ENCODE measurements around the gene TMEM132C.

The TMEM132C gene

DNA sequence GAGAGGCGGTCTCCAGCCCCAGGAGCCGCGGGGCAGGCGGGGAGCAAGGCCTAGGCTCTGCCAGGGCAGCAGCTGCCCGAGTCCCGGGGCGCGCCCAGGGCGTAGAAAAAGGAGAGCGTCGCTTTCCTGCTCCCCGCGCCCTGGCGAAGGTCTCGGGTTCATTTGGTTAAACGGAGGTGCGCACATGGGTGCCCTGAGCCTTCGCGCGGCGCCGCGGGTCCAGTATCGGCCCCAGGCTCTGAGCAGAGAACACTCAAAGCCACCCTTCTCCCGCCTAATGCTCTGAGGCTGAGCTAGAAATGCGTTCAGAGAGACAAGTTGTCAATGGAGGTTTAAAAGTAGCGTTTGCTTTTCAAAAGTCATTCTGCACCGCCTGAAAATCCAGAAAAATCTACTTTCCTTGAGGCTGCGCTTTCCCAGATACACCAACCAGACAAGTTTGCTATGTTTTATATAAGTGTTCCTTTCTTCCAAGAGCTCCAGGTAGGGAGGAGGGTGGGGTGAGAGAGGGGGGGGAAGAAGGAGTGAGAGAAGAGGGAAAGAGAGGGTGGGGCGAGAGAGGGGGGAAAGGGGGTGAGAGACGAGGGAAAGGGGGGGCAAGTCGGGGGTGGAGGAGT lies 1.5 kb downstream of the TMEM132C start:
- no peaks in the 10 kb centered on the region for H3K36me3 ChIP-seq (ENCODE audit: control insufficient read depth in 2 of 2, insufficient read depth in 1 of 2, low read length in 2 of 2)
- no peak overlapping the region for H3K4me3 ChIP-seq (ENCODE audit: low read depth, low read length)
- CTCF ChIA-PET = interaction anchor here (0.9 kb wide), 1 partner anchor 9 kb away, joined by 6 read pairs; no protein-coding TSS in a partner anchor
- POLR2A ChIA-PET = no interaction called here
- H3K4me1 ChIP-seq (ENCODE audit: control insufficient read depth, insufficient read depth, low read length) = no peaks in the 10 kb centered on the region
- TF ChIP-seq, protein P1, sequence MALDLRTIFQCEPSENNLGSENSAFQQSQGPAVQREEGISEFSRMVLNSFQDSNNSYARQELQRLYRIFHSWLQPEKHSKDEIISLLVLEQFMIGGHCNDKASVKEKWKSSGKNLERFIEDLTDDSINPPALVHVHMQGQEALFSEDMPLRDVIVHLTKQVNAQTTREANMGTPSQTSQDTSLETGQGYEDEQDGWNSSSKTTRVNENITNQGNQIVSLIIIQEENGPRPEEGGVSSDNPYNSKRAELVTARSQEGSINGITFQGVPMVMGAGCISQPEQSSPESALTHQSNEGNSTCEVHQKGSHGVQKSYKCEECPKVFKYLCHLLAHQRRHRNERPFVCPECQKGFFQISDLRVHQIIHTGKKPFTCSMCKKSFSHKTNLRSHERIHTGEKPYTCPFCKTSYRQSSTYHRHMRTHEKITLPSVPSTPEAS (tag by site-specific recombination; IDR thresholded peaks at IDR 0.05) = no peak
- TF ChIP-seq ZNF350 (tag by site-specific recombination; IDR thresholded peaks at IDR 0.05) = no peak
- TF ChIP-seq ZBTB26 (tag by site-specific recombination; optimal IDR thresholded peaks at IDR 0.05) = no peak
- TF ChIP-seq ZNF148 (tag by site-specific recombination; IDR thresholded peaks at IDR 0.05; ENCODE audit: borderline replicate concordance) = no peak
- no peak for TF ChIP-seq SALL2 (tag by site-specific recombination; IDR thresholded peaks at IDR 0.05; ENCODE audit: borderline replicate concordance)
- TF ChIP-seq, protein P2, sequence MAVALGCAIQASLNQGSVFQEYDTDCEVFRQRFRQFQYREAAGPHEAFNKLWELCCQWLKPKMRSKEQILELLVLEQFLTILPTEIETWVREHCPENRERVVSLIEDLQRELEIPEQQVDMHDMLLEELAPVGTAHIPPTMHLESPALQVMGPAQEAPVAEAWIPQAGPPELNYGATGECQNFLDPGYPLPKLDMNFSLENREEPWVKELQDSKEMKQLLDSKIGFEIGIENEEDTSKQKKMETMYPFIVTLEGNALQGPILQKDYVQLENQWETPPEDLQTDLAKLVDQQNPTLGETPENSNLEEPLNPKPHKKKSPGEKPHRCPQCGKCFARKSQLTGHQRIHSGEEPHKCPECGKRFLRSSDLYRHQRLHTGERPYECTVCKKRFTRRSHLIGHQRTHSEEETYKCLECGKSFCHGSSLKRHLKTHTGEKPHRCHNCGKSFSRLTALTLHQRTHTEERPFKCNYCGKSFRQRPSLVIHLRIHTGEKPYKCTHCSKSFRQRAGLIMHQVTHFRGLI (tag by site-specific recombination; IDR thresholded peaks at IDR 0.05) = no peak
- no peak for TF ChIP-seq ZNF391 (tag by site-specific recombination; IDR thresholded peaks at IDR 0.05; ENCODE audit: borderline replicate concordance, low read depth)
- TF ChIP-seq ZNF830 (tag by site-specific recombination; IDR thresholded peaks at IDR 0.05; ENCODE audit: low read depth) = no peak
- no peak for TF ChIP-seq ZNF530 (tag by site-specific recombination; IDR thresholded peaks at IDR 0.05; ENCODE audit: low read depth)
- no peak overlapping the region for H3K27ac ChIP-seq (ENCODE audit: extremely low read depth, low read depth, low read length)
- H3K9me3 ChIP-seq (ENCODE audit: control insufficient read depth, insufficient read depth, low read depth, low read length) = no peaks in the 10 kb centered on the region

- Histone ChIP-seq H3K9me3 (ENCODE audit: control insufficient read depth, insufficient read depth, low read depth, low read length) (no peaks in the 10 kb centered on the region), H3K36me3 (ENCODE audit: control insufficient read depth in 2 of 2, insufficient read depth in 1 of 2, low read length in 2 of 2) (no peaks in the 10 kb centered on the region), H3K4me1 (ENCODE audit: control insufficient read depth, insufficient read depth, low read length) (no peaks in the 10 kb centered on the region), H3K4me3 (ENCODE audit: low read depth, low read length) (no peak overlapping the region), H3K27ac (ENCODE audit: extremely low read depth, low read depth, low read length) (no peak overlapping the region)
- TF ChIP-seq ZNF2 (tag by site-specific recombination; IDR thresholded peaks at IDR 0.05) (no peak), ZNF132 (tag by site-specific recombination; IDR thresholded peaks at IDR 0.05; ENCODE audit: borderline replicate concordance) (no peak), ZNF274 (IDR thresholded peaks at IDR 0.05; ENCODE audit: low read length) (no peak), ZNF274 (tag by site-specific recombination; IDR thresholded peaks at IDR 0.05; ENCODE audit: borderline replicate concordance) (no peak), PRDM1 (tag by site-specific recombination; IDR thresholded peaks at IDR 0.05) (no peak)
- CTCF ChIA-PET = interaction anchor here (0.9 kb wide), 1 partner anchor 10 kb away, joined by 6 read pairs; no protein-coding TSS in a partner anchor
- POLR2A ChIA-PET = no interaction called here
These were observed 2.2 kb downstream of the TMEM132C start for GRCh38 chr12:128269181-128269591.

GRCh38 chr12:128276471-128276870 lies 9.5 kb downstream of the TMEM132C start:
- ChIA-PET CTCF (no interaction called here), POLR2A (no interaction called here)
- H3K36me3 ChIP-seq (ENCODE audit: control insufficient read depth in 2 of 2, insufficient read depth in 1 of 2, low read length in 2 of 2) = no peaks in the 10 kb centered on the region
- no peaks in the 10 kb centered on the region for H3K4me1 ChIP-seq (ENCODE audit: control insufficient read depth, insufficient read depth, low read length)
- TF ChIP-seq ZNF423 (tag by site-specific recombination; IDR thresholded peaks at IDR 0.05) (no peak), ZNF169 (tag by site-specific recombination; IDR thresholded peaks at IDR 0.05) (no peak)
- no peak overlapping the region for H3K27ac ChIP-seq (ENCODE audit: extremely low read depth, low read depth, low read length)
- H3K9me3 ChIP-seq (ENCODE audit: control insufficient read depth, insufficient read depth, low read depth, low read length) = no peaks in the 10 kb centered on the region
- no peak overlapping the region for H3K4me3 ChIP-seq (ENCODE audit: low read depth, low read length)

All from HEK293 (cell line).